Mucosa of descending colon (tissue), 3 donors: ENCODE data around the gene BCL10. TPM values are rescaled to one million over a fixed set of nuclear protein-coding genes. Genes with fewer than 3 reads are reported as not detected.
"Not testable (repeated sequence)": the region's sequence is repeated elsewhere in the genome, so short reads cannot be mapped to it uniquely, and the experiment has no call there.

Experiments
- ATAC-seq: fragments of 200-7000 bp; cut with Tn5 transposase; one replicate; pipeline ENCODE4 v1.9.1; 2020; ENCODE audit warnings: mild to moderate bottlenecking, moderate library complexity
- DNase-seq, 3 donors: peaks; one replicate each; pipeline ENCODE4 v3.0.0-alpha.2; 2020
- H3K36me3 ChIP-seq: fragments of 200-600 bp; one replicate; pipeline ENCODE4 v1.8.0; 2021; ENCODE audit warnings: low read depth, mild to moderate bottlenecking
- H3K4me1 ChIP-seq: fragments of 200-600 bp; one replicate; pipeline ENCODE4 v1.8.0; 2021; ENCODE audit warnings: low read depth, mild to moderate bottlenecking
- H3K4me3 ChIP-seq: fragments of 200-600 bp; one replicate; pipeline ENCODE4 v1.8.0; 2021; ENCODE audit warnings: mild to moderate bottlenecking
- H3K9me3 ChIP-seq: fragments of 200-600 bp; one replicate; pipeline ENCODE4 v1.8.0; 2021; ENCODE audit warnings: mild to moderate bottlenecking
- CTCF ChIP-seq: fragments of 200-600 bp; IDR thresholded peaks from one replicate; pipeline ENCODE4 v1.8.0; 2022; ENCODE audit warnings: antibody characterized with exemption, mild to moderate bottlenecking
- intact Hi-C, 2 donors: fragments of 100-400 bp; cut with DNase I in 1 of 2; cut with micrococcal nuclease in 1 of 2; formaldehyde crosslinking; loops; one replicate each; pipeline versions ENCODE4 v1.11.0 to v1.11.1; 2022; cut with DNase I, micrococcal nuclease
- total RNA-seq, 3 donors: library from RNA; stranded (reverse); fragmentation: NEBNext Ultra II Directional in 2 of 3; extraction: Animal tissue kit (Norgen Biotek cat#: 25700) in 2 of 3; gene quantifications; one replicate each; pipeline versions ENCODE4 v1.2.1 to v1.2.4, GENCODE V29; 2021 to 2023
- donor health status: DM: no; HTN: no; CAD: no; lungs with moderate emphysema.
- donor health status: DM: no; HTN: no; CAD: no.
- donor health status: DM: no; HTN: yes; CAD: no.

Gene BCL10
- total RNA-seq, 3 donors from 2014 or later, result 63.5 to 128 (median 121) TPM

- H3K4me3 ChIP-seq, result peak overlapping the region; percentile 97
- no peaks in the 10 kb centered on the region for H3K9me3 ChIP-seq
- no peaks in the 10 kb centered on the region for H3K36me3 ChIP-seq
- DNase-seq, result no peak
- intact Hi-C loops, result loop anchor here (5.0 to 10.0 kb wide), 3 partner anchors 54 to 314 kb away; partner anchors contain the start of gene SYDE2 (in 1 of the 2)
- peaks cover 21% of the 10 kb centered on the region for H3K4me1 ChIP-seq
- ATAC-seq, result peak; percentile 15
- no peak for TF ChIP-seq CTCF
Observed at GRCh38 chr1:85258536-85259117, 17.8 kb downstream of the BCL10 start.

GRCh38 chr1:85249042-85249441 is 27.4 kb downstream of the BCL10 start:
- H3K9me3 ChIP-seq, intact Hi-C loops, H3K36me3 ChIP-seq, ATAC-seq, DNase-seq, H3K4me3 ChIP-seq, H3K4me1 ChIP-seq: not testable (repeated sequence)

GRCh38 chr1:85245891-85246290 is 30.5 kb downstream of the BCL10 start:
- ATAC-seq, result no peak

GRCh38 chr1:85245456-85245855 is 31.0 kb downstream of the BCL10 start:
- intact Hi-C loops, result no loop called here
- Histone ChIP-seq H3K9me3 (no peaks in the 10 kb centered on the region), H3K4me1 (no peaks in the 10 kb centered on the region), H3K4me3 (no peak overlapping the region), H3K36me3 (no peaks in the 10 kb centered on the region)
- ATAC-seq, result no peak
- TF ChIP-seq CTCF, result no peak
- DNase-seq, result no peak

More at GRCh38 chr1:85245891-85246290, 30.5 kb downstream of the BCL10 start:
- intact Hi-C loops, result no loop called here
- H3K36me3 ChIP-seq, result no peaks in the 10 kb centered on the region
- no peak for TF ChIP-seq CTCF
- DNase-seq, result no peak
- no peak overlapping the region for H3K4me3 ChIP-seq
- H3K9me3 ChIP-seq, result no peaks in the 10 kb centered on the region
- no peaks in the 10 kb centered on the region for H3K4me1 ChIP-seq

- Histone ChIP-seq H3K9me3 (no peaks in the 10 kb centered on the region), H3K36me3 (no peaks in the 10 kb centered on the region), H3K4me3 (no peak overlapping the region), H3K4me1 (no peaks in the 10 kb centered on the region)
- no peak for DNase-seq
- intact Hi-C loops, result no loop called here
- no peak for ATAC-seq
- no peak for TF ChIP-seq CTCF
Observed at GRCh38 chr1:85244271-85245061, 32.0 kb downstream of the BCL10 start.

GRCh38 chr1:85243372-85243771 is 33.1 kb downstream of the BCL10 start:
- no peak for TF ChIP-seq CTCF
- Histone ChIP-seq H3K9me3 (no peaks in the 10 kb centered on the region), H3K4me1 (no peaks in the 10 kb centered on the region), H3K36me3 (no peaks in the 10 kb centered on the region), H3K4me3 (no peak overlapping the region)
- DNase-seq (no peak), ATAC-seq (no peak)
- intact Hi-C loops, result no loop called here
